ENCODE measurements around the gene MAPK10. TPM values are rescaled to one million over a fixed set of nuclear protein-coding genes. Genes with fewer than 3 reads are reported as not detected.

The MAPK10 gene
- total RNA-seq, 4 donors from 2014 or later: 2.0 to 16.8 (median 4.1) TPM

- 83% methylated on average over 2 of the region's 2 CpGs for WGBS
- no peaks in the 10 kb centered on the region for H3K9me3 ChIP-seq
- TF ChIP-seq EP300 (IDR thresholded peaks at IDR 0.05) (no peak), CTCF (IDR thresholded peaks at IDR 0.05) (no peak), POLR2AphosphoS5 (IDR thresholded peaks at IDR 0.05) (no peak), POLR2A (IDR thresholded peaks at IDR 0.05) (no peak)
Observed at GRCh38 chr4:86354390-86354789, 5.5 kb downstream of the MAPK10 start.

GRCh38 chr4:86346320-86346719, 13.5 kb downstream of the MAPK10 start:
- H3K27me3 ChIP-seq: no peaks in the 10 kb centered on the region
- DNase-seq (ENCODE audit: low spot score in 2 of 2): no peak
- H3K4me1 ChIP-seq: no peaks in the 10 kb centered on the region
- no peaks in the 10 kb centered on the region for H3K9me3 ChIP-seq
- WGBS: 93% methylated on average over 3 of the region's 3 CpGs
- H3K36me3 ChIP-seq: no peaks in the 10 kb centered on the region
- no peak overlapping the region for H3K4me3 ChIP-seq
- H3K27ac ChIP-seq: no peak overlapping the region
- no peak for TF ChIP-seq CTCF (IDR thresholded peaks at IDR 0.05)
- TF ChIP-seq EP300 (IDR thresholded peaks at IDR 0.05): no peak
- no peak for TF ChIP-seq POLR2A (IDR thresholded peaks at IDR 0.05)
- no peak for TF ChIP-seq POLR2AphosphoS5 (IDR thresholded peaks at IDR 0.05)

More at GRCh38 chr4:86354390-86354789, 5.5 kb downstream of the MAPK10 start:
- DNase-seq (ENCODE audit: low spot score in 2 of 2): no peak
- Histone ChIP-seq H3K36me3 (no peaks in the 10 kb centered on the region), H3K27ac (no peak overlapping the region), H3K4me3 (no peak overlapping the region), H3K4me1 (peaks cover 2% of the 10 kb centered on the region), H3K27me3 (no peaks in the 10 kb centered on the region)

DNA sequence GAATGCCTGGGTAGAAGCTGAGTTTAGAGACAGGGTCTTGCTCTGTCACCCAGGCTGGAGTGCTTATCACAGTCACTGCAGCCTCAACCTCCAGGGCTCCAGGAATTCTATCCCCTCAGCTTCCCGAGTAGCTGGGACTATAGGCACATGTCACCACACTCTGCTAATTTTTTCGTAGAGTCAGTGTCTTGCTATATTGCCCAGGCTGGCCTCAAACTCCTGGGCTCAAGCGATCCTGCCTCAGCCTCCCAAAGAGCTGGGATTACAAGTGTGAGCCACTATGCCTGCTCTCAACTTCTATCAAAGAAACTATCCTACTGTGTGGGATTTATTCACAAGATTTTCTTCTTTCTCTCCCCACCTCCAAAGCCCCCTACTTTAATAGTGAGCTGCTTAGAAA, 15.7 kb downstream of the MAPK10 start:
- DNase-seq (ENCODE audit: low spot score in 2 of 2): no peak
- Histone ChIP-seq H3K36me3 (no peaks in the 10 kb centered on the region), H3K9me3 (no peaks in the 10 kb centered on the region), H3K4me3 (no peak overlapping the region), H3K27me3 (no peaks in the 10 kb centered on the region), H3K4me1 (no peaks in the 10 kb centered on the region), H3K27ac (no peak overlapping the region)
- 89% methylated on average over 3 of the region's 3 CpGs for WGBS
- TF ChIP-seq POLR2A (IDR thresholded peaks at IDR 0.05) (no peak), CTCF (IDR thresholded peaks at IDR 0.05) (no peak), POLR2AphosphoS5 (IDR thresholded peaks at IDR 0.05) (no peak), EP300 (IDR thresholded peaks at IDR 0.05) (no peak)

GRCh38 chr4:86338989-86339388, 20.9 kb downstream of the MAPK10 start:
- no peaks in the 10 kb centered on the region for H3K4me1 ChIP-seq
- WGBS: 92% methylated on average over 2 of the region's 2 CpGs
- H3K27ac ChIP-seq: no peak overlapping the region

GRCh38 chr4:86338521-86338920, 21.3 kb downstream of the MAPK10 start:
- no peaks in the 10 kb centered on the region for H3K4me1 ChIP-seq
- H3K4me3 ChIP-seq: no peak overlapping the region
- no peaks in the 10 kb centered on the region for H3K36me3 ChIP-seq
- no peaks in the 10 kb centered on the region for H3K9me3 ChIP-seq
- no peak for TF ChIP-seq POLR2AphosphoS5 (IDR thresholded peaks at IDR 0.05)
- TF ChIP-seq EP300 (IDR thresholded peaks at IDR 0.05): no peak
- TF ChIP-seq CTCF (IDR thresholded peaks at IDR 0.05): no peak
- no peak for TF ChIP-seq POLR2A (IDR thresholded peaks at IDR 0.05)
- no peaks in the 10 kb centered on the region for H3K27me3 ChIP-seq
- 77% methylated on average over 3 of the region's 3 CpGs for WGBS
- no peak for DNase-seq (ENCODE audit: low spot score in 2 of 2)
- H3K27ac ChIP-seq: no peak overlapping the region

More at GRCh38 chr4:86338989-86339388, 20.9 kb downstream of the MAPK10 start:
- no peak for DNase-seq (ENCODE audit: low spot score in 2 of 2)
- H3K27me3 ChIP-seq: no peaks in the 10 kb centered on the region
- no peaks in the 10 kb centered on the region for H3K9me3 ChIP-seq
- H3K36me3 ChIP-seq: no peaks in the 10 kb centered on the region
- TF ChIP-seq POLR2AphosphoS5 (IDR thresholded peaks at IDR 0.05) (no peak), EP300 (IDR thresholded peaks at IDR 0.05) (no peak), CTCF (IDR thresholded peaks at IDR 0.05) (no peak), POLR2A (IDR thresholded peaks at IDR 0.05) (no peak)
- H3K4me3 ChIP-seq: no peak overlapping the region
